Measurements from ENCODE around the gene LIPH.

DNA sequence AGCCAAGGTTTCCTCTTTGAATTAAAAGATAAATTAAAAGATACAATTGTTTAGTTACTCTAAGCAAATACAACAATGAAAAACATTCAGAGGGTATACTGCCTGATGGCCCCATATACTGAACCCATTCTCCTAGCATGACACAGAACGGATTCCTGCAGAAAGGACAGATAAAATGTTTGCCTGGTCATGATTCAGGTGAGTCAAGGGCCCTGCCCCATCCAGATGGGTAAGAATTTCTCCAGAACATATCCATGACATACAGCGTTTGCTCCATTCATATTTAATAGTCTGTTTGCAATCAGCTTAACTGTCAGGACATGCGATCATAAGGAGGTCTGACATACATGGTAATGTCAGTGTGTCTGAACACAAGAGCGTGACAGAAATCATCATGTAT is 62.1 kb downstream of the LIPH start:
- TF ChIP-seq, protein P1, sequence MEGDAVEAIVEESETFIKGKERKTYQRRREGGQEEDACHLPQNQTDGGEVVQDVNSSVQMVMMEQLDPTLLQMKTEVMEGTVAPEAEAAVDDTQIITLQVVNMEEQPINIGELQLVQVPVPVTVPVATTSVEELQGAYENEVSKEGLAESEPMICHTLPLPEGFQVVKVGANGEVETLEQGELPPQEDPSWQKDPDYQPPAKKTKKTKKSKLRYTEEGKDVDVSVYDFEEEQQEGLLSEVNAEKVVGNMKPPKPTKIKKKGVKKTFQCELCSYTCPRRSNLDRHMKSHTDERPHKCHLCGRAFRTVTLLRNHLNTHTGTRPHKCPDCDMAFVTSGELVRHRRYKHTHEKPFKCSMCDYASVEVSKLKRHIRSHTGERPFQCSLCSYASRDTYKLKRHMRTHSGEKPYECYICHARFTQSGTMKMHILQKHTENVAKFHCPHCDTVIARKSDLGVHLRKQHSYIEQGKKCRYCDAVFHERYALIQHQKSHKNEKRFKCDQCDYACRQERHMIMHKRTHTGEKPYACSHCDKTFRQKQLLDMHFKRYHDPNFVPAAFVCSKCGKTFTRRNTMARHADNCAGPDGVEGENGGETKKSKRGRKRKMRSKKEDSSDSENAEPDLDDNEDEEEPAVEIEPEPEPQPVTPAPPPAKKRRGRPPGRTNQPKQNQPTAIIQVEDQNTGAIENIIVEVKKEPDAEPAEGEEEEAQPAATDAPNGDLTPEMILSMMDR (IDR thresholded peaks at IDR 0.05; ENCODE audit: low read depth, low read length, poor library complexity, severe bottlenecking): no peak
- no peak for TF ChIP-seq EZH2phosphoT487 (IDR thresholded peaks at IDR 0.05; ENCODE audit: borderline replicate concordance, low read length)
